ENCODE data around the gene EGFR.

EGFR gene

GRCh38 chr7:55255496-55256445 is 237.0 kb downstream of the EGFR start:
- no peak for DNase-seq

- DNase-seq, result no peak
Observed at GRCh38 chr7:55258631-55259030, 239.8 kb downstream of the EGFR start.

- no peak for DNase-seq
Observed at GRCh38 chr7:55260171-55260570, 241.4 kb downstream of the EGFR start.

- DNase-seq, result no peak
Observed at GRCh38 chr7:55260676-55261385, 242.0 kb downstream of the EGFR start.

All from NCI-H1417 treated with DMSO at 0.1 percent for 48 hours (cell line).